Esophagus muscularis mucosa (tissue), 3 donors: ENCODE data around the gene SQSTM1.

Experiments
- CTCF ChIP-seq, 3 experiments: fragments of 200-600 bp in 2 of 3; fragments of 450-650 bp in 1 of 3; sonication (generic) in 2 of 3; IDR thresholded peaks; one replicate each; pipeline ENCODE4 v1.5.1; 2017 to 2019; ENCODE audit warnings: antibody characterized with exemption in 3 of 3, mild to moderate bottlenecking in 2 of 3, moderate library complexity in 1 of 3
- POLR2A ChIP-seq: fragments of 450-650 bp; IDR thresholded peaks from one replicate; pipeline ENCODE4 v1.6.1; 2017; ENCODE audit warnings: antibody characterized with exemption, moderate library complexity, mild to moderate bottlenecking, low read depth

GRCh38 chr5:179882338-179882737, 61.6 kb downstream of the SQSTM1 start:
- TF ChIP-seq CTCF (IDR thresholded peaks at IDR 0.05) (no peak), POLR2A (no peak)
